Islet of Langerhans (tissue), 1 donor: ENCODE data around the gene PFKL.
"Not testable (repeated sequence)": the region's sequence is repeated elsewhere in the genome, so short reads cannot be mapped to it uniquely, and the experiment has no call there.

Experiments used
- FAIRE-seq: peaks from one replicate; lab custom pipeline; 2011; peaks lifted over from hg19 to GRCh38; lab: Jason Lieb, UNC

Gene PFKL

GRCh38 chr21:44294391-44295162 is 5.3 kb upstream of the PFKL start:
- FAIRE-seq: no peak

- FAIRE-seq: no peak
Measured at GRCh38 chr21:44295163-44295573, 4.7 kb upstream of the PFKL start.

- FAIRE-seq: no peak
Measured at GRCh38 chr21:44295646-44296045, 4.2 kb upstream of the PFKL start.

GRCh38 chr21:44296103-44296519 is 3.7 kb upstream of the PFKL start:
- FAIRE-seq: no peak

- no peak for FAIRE-seq
Measured at GRCh38 chr21:44296916-44297315, 2.9 kb upstream of the PFKL start.

GRCh38 chr21:44297525-44298290 is 2.1 kb upstream of the PFKL start:
- FAIRE-seq: no peak

GRCh38 chr21:44298301-44298700 is 1.6 kb upstream of the PFKL start:
- no peak for FAIRE-seq

- no peak for FAIRE-seq
Measured at GRCh38 chr21:44299085-44299457, 782 bp upstream of the PFKL start.

- no peak for FAIRE-seq
Measured at GRCh38 chr21:44300262-44300959, 558 bp downstream of the PFKL start.

- no peak for FAIRE-seq
Measured at GRCh38 chr21:44301141-44301540, 1.3 kb downstream of the PFKL start.

GRCh38 chr21:44301961-44302406 is 2.1 kb downstream of the PFKL start:
- FAIRE-seq: no peak

- FAIRE-seq: not testable (repeated sequence)
Measured at GRCh38 chr21:44302573-44303401, 2.9 kb downstream of the PFKL start.

GRCh38 chr21:44303490-44303981 is 3.7 kb downstream of the PFKL start:
- no peak for FAIRE-seq

GRCh38 chr21:44304011-44304616 is 4.3 kb downstream of the PFKL start:
- FAIRE-seq: no peak

- FAIRE-seq: no peak
Measured at GRCh38 chr21:44304877-44305293, 5.0 kb downstream of the PFKL start.

GRCh38 chr21:44305691-44306090 is 5.8 kb downstream of the PFKL start:
- no peak for FAIRE-seq

- no peak for FAIRE-seq
Measured at GRCh38 chr21:44306936-44307704, 7.3 kb downstream of the PFKL start.

GRCh38 chr21:44310628-44311507 is 11.0 kb downstream of the PFKL start:
- FAIRE-seq: no peak

GRCh38 chr21:44312089-44312488 is 12.2 kb downstream of the PFKL start:
- no peak for FAIRE-seq

- no peak for FAIRE-seq
Measured at GRCh38 chr21:44312716-44313115, 12.9 kb downstream of the PFKL start.
